ENCODE measurements around the gene LRMDA. TPM values are rescaled to one million over a fixed set of nuclear protein-coding genes. Genes with fewer than 3 reads are reported as not detected.

Gene LRMDA
- total RNA-seq, 4 donors from 2014 or later, result 12.0 to 15.9 (median 13.9) TPM

- no peak for DNase-seq (ENCODE audit: low spot score)
- TF ChIP-seq CTCF (IDR thresholded peaks at IDR 0.05), result no peak
- ATAC-seq (ENCODE audit: low FRiP score), result no peak
Observed at GRCh38 chr10:75640381-75640780, 209.0 kb downstream of the LRMDA start.

GRCh38 chr10:75640803-75641202 lies 209.4 kb downstream of the LRMDA start:
- no peak for DNase-seq (ENCODE audit: low spot score)
- TF ChIP-seq CTCF (IDR thresholded peaks at IDR 0.05), result no peak
- ATAC-seq (ENCODE audit: low FRiP score), result no peak

GRCh38 chr10:75643405-75643804 lies 212.0 kb downstream of the LRMDA start:
- ATAC-seq (ENCODE audit: low FRiP score), result no peak
- TF ChIP-seq CTCF (IDR thresholded peaks at IDR 0.05), result no peak
- no peak for DNase-seq (ENCODE audit: low spot score)

- DNase-seq (ENCODE audit: low spot score) (no peak), ATAC-seq (ENCODE audit: low FRiP score) (no peak)
- TF ChIP-seq CTCF (IDR thresholded peaks at IDR 0.05), result no peak
Observed at GRCh38 chr10:75643944-75644692, 212.7 kb downstream of the LRMDA start.

GRCh38 chr10:75645704-75646103 lies 214.3 kb downstream of the LRMDA start:
- no peak for TF ChIP-seq CTCF (IDR thresholded peaks at IDR 0.05)
- no peak for DNase-seq (ENCODE audit: low spot score)

GRCh38 chr10:75646218-75646915 lies 214.9 kb downstream of the LRMDA start:
- ATAC-seq (ENCODE audit: low FRiP score) (peak; percentile 30), DNase-seq (ENCODE audit: low spot score) (no peak)
- no peak for TF ChIP-seq CTCF (IDR thresholded peaks at IDR 0.05)

More at GRCh38 chr10:75645704-75646103, 214.3 kb downstream of the LRMDA start:
- no peak for ATAC-seq (ENCODE audit: low FRiP score)

- ATAC-seq (ENCODE audit: low FRiP score), result no peak
- no peak for TF ChIP-seq CTCF (IDR thresholded peaks at IDR 0.05)
- no peak for DNase-seq (ENCODE audit: low spot score)
Observed at GRCh38 chr10:75646916-75647315, 215.5 kb downstream of the LRMDA start.

All from omental fat pad (tissue), 4 donors.